Stomach (tissue), 4 donors: ENCODE data around the gene RAMACL.

Experiments used
- POLR2A ChIP-seq, 4 donors: fragments of 450-650 bp; IDR thresholded peaks; one replicate each; pipeline ENCODE4 v1.6.1; 2016; ENCODE audit warnings: antibody characterized with exemption in 4 of 4, control low read depth in 2 of 4, mild to moderate bottlenecking in 1 of 4, moderate library complexity in 1 of 4
- POLR2AphosphoS5 ChIP-seq, 3 donors: sonication (generic); formaldehyde crosslinking; IDR thresholded peaks; one replicate each; pipeline ENCODE4 v1.6.1; 2016; ENCODE audit warnings: antibody characterized with exemption in 3 of 3
- TF ChIP-seq, protein P1 (sequence below), 7 experiments: fragments of 450-650 bp in 4 of 7; fragments of 200-600 bp in 3 of 7; sonication (generic) in 3 of 7; IDR thresholded peaks; one replicate each; pipeline ENCODE4 v1.5.1; 2016 to 2019; ENCODE audit warnings: antibody characterized with exemption in 7 of 7, control low read depth in 2 of 7, mild to moderate bottlenecking in 1 of 7

GRCh38 chr6:166552600-166552999 lies 33.9 kb downstream of the RAMACL start:
- TF ChIP-seq, protein P1, sequence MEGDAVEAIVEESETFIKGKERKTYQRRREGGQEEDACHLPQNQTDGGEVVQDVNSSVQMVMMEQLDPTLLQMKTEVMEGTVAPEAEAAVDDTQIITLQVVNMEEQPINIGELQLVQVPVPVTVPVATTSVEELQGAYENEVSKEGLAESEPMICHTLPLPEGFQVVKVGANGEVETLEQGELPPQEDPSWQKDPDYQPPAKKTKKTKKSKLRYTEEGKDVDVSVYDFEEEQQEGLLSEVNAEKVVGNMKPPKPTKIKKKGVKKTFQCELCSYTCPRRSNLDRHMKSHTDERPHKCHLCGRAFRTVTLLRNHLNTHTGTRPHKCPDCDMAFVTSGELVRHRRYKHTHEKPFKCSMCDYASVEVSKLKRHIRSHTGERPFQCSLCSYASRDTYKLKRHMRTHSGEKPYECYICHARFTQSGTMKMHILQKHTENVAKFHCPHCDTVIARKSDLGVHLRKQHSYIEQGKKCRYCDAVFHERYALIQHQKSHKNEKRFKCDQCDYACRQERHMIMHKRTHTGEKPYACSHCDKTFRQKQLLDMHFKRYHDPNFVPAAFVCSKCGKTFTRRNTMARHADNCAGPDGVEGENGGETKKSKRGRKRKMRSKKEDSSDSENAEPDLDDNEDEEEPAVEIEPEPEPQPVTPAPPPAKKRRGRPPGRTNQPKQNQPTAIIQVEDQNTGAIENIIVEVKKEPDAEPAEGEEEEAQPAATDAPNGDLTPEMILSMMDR (IDR thresholded peaks at IDR 0.05), result no peak
- TF ChIP-seq POLR2A (IDR thresholded peaks at IDR 0.05) (no peak), POLR2AphosphoS5 (IDR thresholded peaks at IDR 0.05) (no peak)
